GM20000 (cell line): Measurements from ENCODE around the gene ANTXR2.

Experiments
- DNase-seq: peaks from one replicate; pipeline ENCODE4 v3.0.0; 2012; ENCODE audit warnings: low spot score
- CTCF ChIP-seq: IDR thresholded peaks from 2 replicates; pipeline ENCODE4 v1.5.1; 2012; ENCODE audit warnings: mild to moderate bottlenecking, control low read depth; ENCODE audit errors: extremely low read depth, missing control alignments

Gene ANTXR2

GRCh38 chr4:80098635-80099034 lies 25.6 kb upstream of the ANTXR2 start:
- TF ChIP-seq CTCF: no peak
- DNase-seq: no peak

GRCh38 chr4:80097400-80098177 lies 24.6 kb upstream of the ANTXR2 start:
- no peak for TF ChIP-seq CTCF
- no peak for DNase-seq

GRCh38 chr4:80096175-80096850 lies 23.3 kb upstream of the ANTXR2 start:
- no peak for TF ChIP-seq CTCF
- DNase-seq: no peak

- no peak for DNase-seq
- no peak for TF ChIP-seq CTCF
Measured at GRCh38 chr4:80094191-80094590, 21.2 kb upstream of the ANTXR2 start.

GRCh38 chr4:80093563-80093962 lies 20.5 kb upstream of the ANTXR2 start:
- no peak for TF ChIP-seq CTCF
- DNase-seq: no peak

- no peak for DNase-seq
- no peak for TF ChIP-seq CTCF
Measured at GRCh38 chr4:80092847-80093246, 19.8 kb upstream of the ANTXR2 start.

- no peak for DNase-seq
- no peak for TF ChIP-seq CTCF
Measured at GRCh38 chr4:80092088-80092487, 19.1 kb upstream of the ANTXR2 start.
